ENCODE measurements around the gene YIPF7.

GRCh38 chr4:44638091-44638490 is 13.3 kb downstream of the YIPF7 start:
- TF ChIP-seq CTCF (IDR thresholded peaks at IDR 0.05 in 4 of 5, conservative IDR thresholded peaks at IDR 0.05 in 1 of 5) (no peak), POLR2A (IDR thresholded peaks at IDR 0.05) (no peak)

Data from gastrocnemius medialis (tissue), 4 donors.